Muscle of leg (tissue), 11 donors: ENCODE results near the gene CFAP99. TPM values are rescaled to one million over a fixed set of nuclear protein-coding genes. Genes with fewer than 3 reads are reported as not detected.

ENCODE experiments used
- DNase-seq: peaks from one replicate; pipeline ENCODE4 v3.0.0; 2013
- H3K27ac ChIP-seq: one replicate; pipeline ENCODE4 v1.5.1; 2013; ENCODE audit warnings: mild to moderate bottlenecking, low read length, control low read depth
- H3K27me3 ChIP-seq: one replicate; pipeline ENCODE4 v1.6.1; 2013; ENCODE audit warnings: low read length; ENCODE audit not compliant: control insufficient read depth, insufficient read depth
- H3K36me3 ChIP-seq: one replicate; pipeline ENCODE4 v1.6.1; 2013; ENCODE audit warnings: low read length; ENCODE audit not compliant: control insufficient read depth, insufficient read depth
- H3K4me1 ChIP-seq: one replicate; pipeline ENCODE4 v1.6.1; 2013; ENCODE audit warnings: low read length; ENCODE audit not compliant: control insufficient read depth, insufficient read depth
- H3K4me3 ChIP-seq: one replicate; pipeline ENCODE4 v1.5.1; 2013; ENCODE audit warnings: low read length, control low read depth
- H3K9me3 ChIP-seq: replicated peaks from 2 replicates; pipeline ENCODE4 v1.6.1; 2013; ENCODE audit warnings: low read depth, low read length; ENCODE audit not compliant: control insufficient read depth
- WGBS: methylation state at CpG from one replicate; pipeline ENCODE4 v1.1.5; 2013; ENCODE audit warnings: missing lambda C conversion rate; ENCODE audit not compliant: insufficient coverage; 5-methylcytosine and 5-hydroxymethylcytosine counted together
- polyA plus RNA-seq, 8 donors: library from polyadenylated mRNA; unstranded; fragments of 120-200 nt; gene quantifications; one replicate each; pipeline versions ENCODE4 v1.2.1 to v1.2.3, GENCODE V29; 2013; ENCODE audit warnings: inconsistent platforms in 1 of 8, low replicate concordance in 1 of 8; ENCODE audit not compliant: insufficient read length in 8 of 8, insufficient read depth in 1 of 8
- total RNA-seq: library from RNA; stranded (reverse); fragments of 120-200 nt; gene quantifications from one replicate; pipeline ENCODE4 v1.2.4, GENCODE V29; 2013

Gene CFAP99
- total and polyA plus RNA-seq, 9 donors: 0.07 to 0.41 (median 0.13) TPM; not detected in 4

DNA sequence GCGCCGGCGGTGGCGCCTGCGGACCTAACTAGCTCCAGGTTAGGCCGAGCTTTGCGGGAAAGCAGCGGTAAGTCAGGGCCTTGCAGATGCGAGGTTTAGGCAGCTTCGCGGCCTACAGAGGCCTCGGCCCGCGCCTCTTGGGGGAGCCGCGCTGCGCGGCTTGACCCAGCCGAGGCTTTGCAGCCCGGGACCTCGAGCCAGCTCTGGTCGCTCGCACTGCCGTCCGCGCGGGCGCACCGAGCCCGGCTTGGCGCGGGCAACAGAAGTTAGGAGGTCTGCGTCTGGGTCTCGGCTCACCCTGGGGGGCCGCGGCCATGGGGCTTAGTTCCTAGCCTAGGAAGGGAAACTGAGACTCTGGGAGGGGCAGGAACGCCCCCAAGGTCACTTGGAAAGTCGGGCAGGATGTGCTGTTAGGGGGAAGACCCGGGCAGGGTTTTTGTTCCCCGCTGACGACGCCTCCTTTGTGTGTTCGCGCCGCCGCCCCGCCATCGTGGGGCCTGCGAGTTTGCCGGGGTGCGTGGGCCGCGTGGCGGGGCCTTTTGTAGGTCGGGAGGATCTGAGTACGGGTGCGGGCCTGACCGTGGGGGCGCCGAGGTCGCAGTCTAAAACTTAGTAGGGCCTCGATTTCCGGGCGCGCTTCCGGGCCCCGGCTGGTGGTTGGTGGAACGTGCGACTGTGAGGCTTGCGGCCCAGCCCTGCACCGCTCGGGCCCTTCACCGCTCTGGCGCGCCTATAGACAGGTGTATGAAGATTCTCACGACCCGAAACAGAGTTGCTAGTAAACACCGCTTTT lies 50.6 kb downstream of the CFAP99 start:
- H3K4me3 ChIP-seq: peak overlapping the region; percentile 95
- DNase-seq: peak; percentile 44
- H3K36me3 ChIP-seq: peaks cover 13% of the 10 kb centered on the region
- H3K9me3 ChIP-seq: no peaks in the 10 kb centered on the region
- H3K27ac ChIP-seq: peak overlapping the region; percentile 93
- under 1% methylated on average over 73 of the region's 78 CpGs for WGBS
- peaks cover 12% of the 10 kb centered on the region for H3K4me1 ChIP-seq
- no peaks in the 10 kb centered on the region for H3K27me3 ChIP-seq

DNA sequence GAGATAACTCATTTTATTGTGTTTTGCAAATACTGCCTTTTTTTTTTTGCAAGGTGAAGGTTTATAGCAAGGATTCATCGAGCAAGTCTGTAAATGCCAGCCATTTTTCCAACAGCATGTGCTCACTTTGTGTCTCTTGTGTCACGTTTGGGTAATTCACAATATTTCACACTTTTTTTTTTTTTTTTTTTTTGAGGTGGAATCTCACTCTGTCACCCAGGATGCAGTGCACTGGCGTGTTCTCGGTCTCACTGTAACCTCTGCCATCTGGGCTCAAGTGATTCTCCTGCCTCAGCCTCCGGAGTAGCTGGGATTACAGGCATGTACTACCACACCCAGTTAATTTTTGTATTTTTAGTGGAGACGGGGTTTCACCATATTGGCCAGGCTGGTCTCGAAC lies 52.0 kb downstream of the CFAP99 start:
- no CpG with 5 or more reads among the region's 7 CpGs for WGBS
- H3K27me3 ChIP-seq: no peaks in the 10 kb centered on the region
- no peak overlapping the region for H3K27ac ChIP-seq
- no peak overlapping the region for H3K4me3 ChIP-seq
- H3K9me3 ChIP-seq: no peaks in the 10 kb centered on the region
- peaks cover 12% of the 10 kb centered on the region for H3K4me1 ChIP-seq
- peaks cover 10% of the 10 kb centered on the region for H3K36me3 ChIP-seq
- DNase-seq: no peak

GRCh38 chr4:2472187-2472586 lies 53.4 kb downstream of the CFAP99 start:
- no CpG with 5 or more reads among the region's 4 CpGs for WGBS
- Histone ChIP-seq H3K27ac (no peak overlapping the region), H3K36me3 (peaks cover 11% of the 10 kb centered on the region), H3K4me3 (no peak overlapping the region), H3K9me3 (no peaks in the 10 kb centered on the region), H3K4me1 (peaks cover 12% of the 10 kb centered on the region), H3K27me3 (no peaks in the 10 kb centered on the region)
- DNase-seq: no peak

DNA sequence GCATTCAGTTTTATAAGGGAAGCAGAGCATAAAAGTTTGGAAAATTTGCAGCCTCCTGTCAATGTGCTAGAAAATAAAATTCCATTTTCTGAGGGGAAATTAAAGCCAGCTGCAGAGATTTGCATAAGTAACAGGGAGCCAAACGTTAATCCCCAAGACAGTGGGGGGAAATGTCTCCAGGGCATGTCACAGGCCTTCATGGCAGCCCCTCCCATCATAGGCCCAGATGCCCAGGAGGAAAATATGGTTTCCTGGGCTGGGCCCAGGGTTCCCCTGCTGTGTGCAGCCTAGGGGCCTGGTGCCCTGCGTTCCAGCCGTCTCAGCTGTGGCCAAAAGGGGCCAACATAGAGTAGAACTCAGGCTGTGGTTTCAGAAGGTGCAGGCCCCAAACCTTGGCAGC lies 59.5 kb downstream of the CFAP99 start:
- Histone ChIP-seq H3K27ac (no peak overlapping the region), H3K4me3 (no peak overlapping the region), H3K36me3 (peaks cover 5% of the 10 kb centered on the region), H3K27me3 (no peaks in the 10 kb centered on the region), H3K9me3 (no peaks in the 10 kb centered on the region), H3K4me1 (peaks cover 23% of the 10 kb centered on the region)
- 25% methylated on average over 3 of the region's 3 CpGs for WGBS
- DNase-seq: no peak

GRCh38 chr4:2480649-2481048 lies 61.9 kb downstream of the CFAP99 start:
- Histone ChIP-seq H3K9me3 (no peaks in the 10 kb centered on the region), H3K36me3 (peaks cover 6% of the 10 kb centered on the region), H3K4me1 (peaks cover 37% of the 10 kb centered on the region), H3K27ac (no peak overlapping the region), H3K4me3 (no peak overlapping the region), H3K27me3 (no peaks in the 10 kb centered on the region)
- DNase-seq: no peak
- WGBS: 91% methylated on average over 4 of the region's 5 CpGs

GRCh38 chr4:2482192-2482591 lies 63.4 kb downstream of the CFAP99 start:
- Histone ChIP-seq H3K9me3 (no peaks in the 10 kb centered on the region), H3K4me1 (peaks cover 49% of the 10 kb centered on the region), H3K36me3 (peaks cover 2% of the 10 kb centered on the region), H3K4me3 (no peak overlapping the region), H3K27me3 (no peaks in the 10 kb centered on the region), H3K27ac (peak overlapping the region; percentile 72)
- no peak for DNase-seq
- no CpG with 5 or more reads among the region's 4 CpGs for whole genome bisulfite sequencing

GRCh38 chr4:2482693-2483092 lies 63.9 kb downstream of the CFAP99 start:
- Histone ChIP-seq H3K4me1 (peaks cover 49% of the 10 kb centered on the region), H3K9me3 (no peaks in the 10 kb centered on the region), H3K27ac (peak overlapping the region; percentile 72), H3K27me3 (no peaks in the 10 kb centered on the region), H3K4me3 (no peak overlapping the region), H3K36me3 (peaks cover 2% of the 10 kb centered on the region)
- WGBS: no CpG with 5 or more reads among the region's 3 CpGs
- DNase-seq: peak; percentile 74

GRCh38 chr4:2483237-2483636 lies 64.5 kb downstream of the CFAP99 start:
- no peak for DNase-seq
- 100% methylated on average over 1 of the region's 3 CpGs for WGBS
- peak overlapping the region; percentile 64 for H3K27ac ChIP-seq
- H3K4me3 ChIP-seq: no peak overlapping the region
- no peaks in the 10 kb centered on the region for H3K9me3 ChIP-seq
- H3K27me3 ChIP-seq: no peaks in the 10 kb centered on the region
- peaks cover 2% of the 10 kb centered on the region for H3K36me3 ChIP-seq
- peaks cover 48% of the 10 kb centered on the region for H3K4me1 ChIP-seq

DNA sequence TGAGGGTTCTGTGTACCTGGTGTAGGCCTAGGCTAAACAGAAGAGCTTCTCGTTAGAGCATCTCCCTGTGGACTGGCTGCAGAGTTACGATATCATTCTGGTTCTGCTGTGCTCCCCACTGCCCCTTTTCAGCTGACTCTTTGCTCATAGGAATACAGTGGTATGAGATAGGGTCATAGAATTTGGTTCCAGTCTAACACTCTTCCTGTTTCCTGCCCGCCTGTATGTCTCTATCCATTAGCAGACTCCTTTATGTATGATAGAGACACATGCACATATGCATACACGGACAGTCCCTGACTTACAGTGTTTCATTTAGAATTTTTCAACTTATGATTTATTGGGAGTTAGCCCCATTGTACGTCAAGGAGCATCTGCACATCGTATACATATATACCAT lies 65.4 kb downstream of the CFAP99 start:
- Histone ChIP-seq H3K4me3 (no peak overlapping the region), H3K4me1 (peaks cover 47% of the 10 kb centered on the region), H3K36me3 (peaks cover 2% of the 10 kb centered on the region), H3K27ac (no peak overlapping the region), H3K9me3 (no peaks in the 10 kb centered on the region), H3K27me3 (no peaks in the 10 kb centered on the region)
- WGBS: 80% methylated on average over 1 of the region's 6 CpGs
- DNase-seq: no peak

DNA sequence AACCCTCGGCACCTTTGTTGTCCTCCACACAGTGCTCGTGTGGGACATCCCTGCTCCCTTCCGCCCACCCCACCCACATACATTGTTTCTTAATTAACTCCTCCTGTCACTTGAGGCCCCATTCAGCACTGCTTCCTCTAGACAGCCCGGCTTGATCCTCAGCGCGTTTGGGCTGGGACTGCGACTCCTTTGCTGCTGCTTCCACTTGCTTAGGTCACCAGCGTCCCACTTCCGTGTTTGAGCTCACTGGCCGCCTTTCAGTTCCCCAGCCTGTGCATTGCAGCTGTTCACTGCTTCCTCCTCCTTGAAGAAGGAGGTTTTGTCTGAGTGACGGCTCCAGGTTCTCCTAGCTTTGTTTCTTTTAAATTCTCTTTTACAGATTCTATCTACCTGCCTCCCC lies 66.2 kb downstream of the CFAP99 start:
- H3K36me3 ChIP-seq: peaks cover 2% of the 10 kb centered on the region
- 25% methylated on average over 10 of the region's 11 CpGs for WGBS
- peak; percentile 92 for DNase-seq
- peaks cover 47% of the 10 kb centered on the region for H3K4me1 ChIP-seq
- no peaks in the 10 kb centered on the region for H3K9me3 ChIP-seq
- H3K27me3 ChIP-seq: no peaks in the 10 kb centered on the region
- H3K27ac ChIP-seq: peak overlapping the region; percentile 84
- no peak overlapping the region for H3K4me3 ChIP-seq
